ENCODE results near the gene ZNF232.
"Not testable (repeated sequence)": the region's sequence is repeated elsewhere in the genome, so short reads cannot be mapped to it uniquely, and the experiment has no call there.

Gene ZNF232

GRCh38 chr17:5096731-5097100 lies 15.0 kb downstream of the ZNF232 start:
- no peak overlapping the region for H3K27ac ChIP-seq
- TF ChIP-seq CTCF (conservative IDR thresholded peaks at IDR 0.05): no peak

- TF ChIP-seq CTCF (conservative IDR thresholded peaks at IDR 0.05): no peak
Measured at GRCh38 chr17:5092218-5093010, 19.3 kb downstream of the ZNF232 start.

GRCh38 chr17:5080591-5080990 lies 31.1 kb downstream of the ZNF232 start:
- H3K27ac ChIP-seq: no peak overlapping the region
- TF ChIP-seq CTCF (conservative IDR thresholded peaks at IDR 0.05): no peak

More at GRCh38 chr17:5092218-5093010, 19.3 kb downstream of the ZNF232 start:
- no peak overlapping the region for H3K27ac ChIP-seq

- TF ChIP-seq CTCF (conservative IDR thresholded peaks at IDR 0.05): no peak
- peak within 1 kb of the TSS; percentile 79 for H3K27ac ChIP-seq
Measured at GRCh38 chr17:5078106-5079028, 33.3 kb downstream of the ZNF232 start, which contains the start of gene ZFP3. Gene ZFP3 (plus strand): TSS chr17:5078467. CDS start chr17:5091505, 13,038 bp downstream.

GRCh38 chr17:5077781-5078105 lies 33.9 kb downstream of the ZNF232 start:
- no peak for TF ChIP-seq CTCF (conservative IDR thresholded peaks at IDR 0.05)
- H3K27ac ChIP-seq: peak overlapping the region; percentile 79

GRCh38 chr17:5077275-5077674 lies 34.4 kb downstream of the ZNF232 start:
- peak overlapping the region; percentile 79 for H3K27ac ChIP-seq

- not testable (repeated sequence) for H3K27ac ChIP-seq
Measured at GRCh38 chr17:5075472-5075871, 36.2 kb downstream of the ZNF232 start.

- H3K27ac ChIP-seq: no peak overlapping the region
- TF ChIP-seq CTCF (conservative IDR thresholded peaks at IDR 0.05): no peak
Measured at GRCh38 chr17:5069724-5070123, 42.0 kb downstream of the ZNF232 start.

Data from VCaP (cell line).